Chondrocyte (in vitro differentiated cells): ENCODE measurements around the gene PARD3B. TPM values are rescaled to one million over a fixed set of nuclear protein-coding genes. Genes with fewer than 3 reads are reported as not detected.

Experiments
- DNase-seq: peaks from one replicate; pipeline ENCODE4 v3.0.0; 2021; ENCODE audit warnings: mixed read lengths, low spot score
- H3K27ac Mint-ChIP-seq: one replicate; pipeline ENCODE4 v1.8.0; 2021; ENCODE audit warnings: mild to moderate bottlenecking, moderate library complexity, mixed read lengths; ENCODE audit not compliant: unreplicated experiment
- H3K27me3 Mint-ChIP-seq: 2 replicates; pipeline ENCODE4 v1.8.0; 2021; ENCODE audit warnings: low read depth, mixed read lengths
- H3K36me3 Mint-ChIP-seq: 2 replicates; pipeline ENCODE4 v1.8.0; 2021; ENCODE audit warnings: low read depth, mixed read lengths
- H3K4me1 Mint-ChIP-seq: 2 replicates; pipeline ENCODE4 v1.8.0; 2021; ENCODE audit warnings: low read depth, mild to moderate bottlenecking, mixed read lengths
- H3K4me3 Mint-ChIP-seq: one replicate; pipeline ENCODE4 v1.8.0; 2021; ENCODE audit warnings: mild to moderate bottlenecking, moderate library complexity, mixed read lengths; ENCODE audit not compliant: unreplicated experiment
- H3K9me3 Mint-ChIP-seq: 2 replicates; pipeline ENCODE4 v1.8.0; 2021; ENCODE audit warnings: low read depth, mixed read lengths
- CTCF ChIP-seq: fragments of 200-600 bp; sonication (generic); IDR thresholded peaks from 2 replicates; pipeline ENCODE4 v1.5.0; 2021; ENCODE audit warnings: antibody characterized with exemption, mild to moderate bottlenecking, moderate library complexity
- total RNA-seq: library from RNA; stranded (reverse); gene quantifications from 3 replicates; pipeline ENCODE4 v1.2.1, GENCODE V29; 2021

Gene PARD3B
- total RNA-seq, 1 donor from 2014 or later: 24.9 TPM

GRCh38 chr2:204835786-204836185 is 290.5 kb downstream of the PARD3B start:
- Mint-ChIP-seq H3K36me3 (no peaks in the 10 kb centered on the region), H3K4me3 (no peak overlapping the region)
- TF ChIP-seq CTCF: no peak

GRCh38 chr2:204840504-204840903 is 295.2 kb downstream of the PARD3B start:
- peaks cover 28% of the 10 kb centered on the region for H3K4me1 Mint-ChIP-seq
- DNase-seq: no peak
- H3K9me3 Mint-ChIP-seq: no peaks in the 10 kb centered on the region
- H3K36me3 Mint-ChIP-seq: no peaks in the 10 kb centered on the region
- no peak overlapping the region for H3K27ac Mint-ChIP-seq
- TF ChIP-seq CTCF: no peak
- no peaks in the 10 kb centered on the region for H3K27me3 Mint-ChIP-seq
- H3K4me3 Mint-ChIP-seq: no peak overlapping the region

More at GRCh38 chr2:204835786-204836185, 290.5 kb downstream of the PARD3B start:
- Mint-ChIP-seq H3K4me1 (no peaks in the 10 kb centered on the region), H3K27ac (no peak overlapping the region), H3K27me3 (no peaks in the 10 kb centered on the region), H3K9me3 (no peaks in the 10 kb centered on the region)
- no peak for DNase-seq

GRCh38 chr2:204842068-204842467 is 296.8 kb downstream of the PARD3B start:
- no peak for TF ChIP-seq CTCF
- H3K36me3 Mint-ChIP-seq: no peaks in the 10 kb centered on the region
- H3K27ac Mint-ChIP-seq: peak overlapping the region; percentile 99
- peak overlapping the region; percentile 62 for H3K4me3 Mint-ChIP-seq
- peaks cover 28% of the 10 kb centered on the region for H3K4me1 Mint-ChIP-seq
- no peak for DNase-seq
- no peaks in the 10 kb centered on the region for H3K9me3 Mint-ChIP-seq
- no peaks in the 10 kb centered on the region for H3K27me3 Mint-ChIP-seq

GRCh38 chr2:204842661-204843485 is 297.6 kb downstream of the PARD3B start:
- Mint-ChIP-seq H3K4me1 (peaks cover 28% of the 10 kb centered on the region), H3K4me3 (peak overlapping the region; percentile 62), H3K27me3 (no peaks in the 10 kb centered on the region), H3K36me3 (no peaks in the 10 kb centered on the region), H3K27ac (peak overlapping the region; percentile 99), H3K9me3 (no peaks in the 10 kb centered on the region)
- TF ChIP-seq CTCF: no peak
- DNase-seq: no peak

GRCh38 chr2:204846471-204846870 is 301.2 kb downstream of the PARD3B start:
- Mint-ChIP-seq H3K27me3 (no peaks in the 10 kb centered on the region), H3K4me1 (peaks cover 26% of the 10 kb centered on the region), H3K36me3 (no peaks in the 10 kb centered on the region), H3K27ac (no peak overlapping the region), H3K4me3 (no peak overlapping the region), H3K9me3 (no peaks in the 10 kb centered on the region)
- DNase-seq: no peak
- TF ChIP-seq CTCF: no peak
